Upper lobe of left lung (tissue), 4 donors: ENCODE measurements around the gene CORO7.

Experiments used
- POLR2A ChIP-seq, 4 donors: fragments of 450-650 bp; IDR thresholded peaks; one replicate each; pipeline ENCODE4 v1.5.1; 2016 to 2017; ENCODE audit warnings: antibody characterized with exemption in 4 of 4, mild to moderate bottlenecking in 2 of 4
- TF ChIP-seq, protein P1 (sequence below), 6 experiments: fragments of 450-650 bp in 4 of 6; fragments of 200-600 bp in 2 of 6; sonication (generic) in 2 of 6; IDR thresholded peaks; one replicate each; pipeline ENCODE4 v1.5.1; 2016 to 2019; ENCODE audit warnings: antibody characterized with exemption in 6 of 6

DNA sequence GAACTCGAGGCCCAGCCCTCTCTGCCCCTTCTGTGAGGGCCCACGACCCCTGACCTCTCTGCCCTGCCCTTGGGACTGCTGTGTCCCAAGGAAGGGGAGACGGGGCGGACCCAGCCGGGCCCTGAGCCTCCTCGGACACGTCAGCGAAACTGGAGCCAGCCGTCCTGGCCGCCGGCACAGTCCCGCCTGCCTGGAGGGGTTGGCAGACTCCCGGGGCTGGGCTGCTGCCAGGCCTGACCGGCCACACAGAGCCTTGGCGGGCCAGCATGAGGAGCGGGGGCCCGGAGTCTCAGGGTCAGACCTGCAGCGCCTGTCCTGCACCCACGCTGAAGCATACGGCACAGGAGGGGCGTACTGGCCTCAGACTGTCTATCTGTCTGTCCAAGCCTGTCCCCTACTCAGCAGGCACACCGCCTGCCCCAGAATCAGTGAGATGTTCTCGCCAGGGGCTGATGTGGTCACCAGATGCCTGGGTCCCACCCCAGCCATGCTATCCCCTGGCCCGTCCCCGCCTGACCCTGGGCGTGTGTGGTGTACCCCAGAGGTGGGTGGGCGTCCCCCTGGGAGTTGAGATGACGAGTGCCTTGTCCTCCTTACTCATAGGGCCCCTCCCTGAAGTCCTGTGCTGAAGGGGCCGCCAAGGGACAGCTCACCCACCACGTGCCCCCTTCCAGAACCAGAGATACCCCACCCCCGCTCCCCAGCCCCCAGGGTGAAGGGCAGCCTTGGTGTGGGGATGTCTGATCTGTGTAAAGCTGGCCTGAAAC lies 40.1 kb downstream of the CORO7 start:
- TF ChIP-seq, protein P1, sequence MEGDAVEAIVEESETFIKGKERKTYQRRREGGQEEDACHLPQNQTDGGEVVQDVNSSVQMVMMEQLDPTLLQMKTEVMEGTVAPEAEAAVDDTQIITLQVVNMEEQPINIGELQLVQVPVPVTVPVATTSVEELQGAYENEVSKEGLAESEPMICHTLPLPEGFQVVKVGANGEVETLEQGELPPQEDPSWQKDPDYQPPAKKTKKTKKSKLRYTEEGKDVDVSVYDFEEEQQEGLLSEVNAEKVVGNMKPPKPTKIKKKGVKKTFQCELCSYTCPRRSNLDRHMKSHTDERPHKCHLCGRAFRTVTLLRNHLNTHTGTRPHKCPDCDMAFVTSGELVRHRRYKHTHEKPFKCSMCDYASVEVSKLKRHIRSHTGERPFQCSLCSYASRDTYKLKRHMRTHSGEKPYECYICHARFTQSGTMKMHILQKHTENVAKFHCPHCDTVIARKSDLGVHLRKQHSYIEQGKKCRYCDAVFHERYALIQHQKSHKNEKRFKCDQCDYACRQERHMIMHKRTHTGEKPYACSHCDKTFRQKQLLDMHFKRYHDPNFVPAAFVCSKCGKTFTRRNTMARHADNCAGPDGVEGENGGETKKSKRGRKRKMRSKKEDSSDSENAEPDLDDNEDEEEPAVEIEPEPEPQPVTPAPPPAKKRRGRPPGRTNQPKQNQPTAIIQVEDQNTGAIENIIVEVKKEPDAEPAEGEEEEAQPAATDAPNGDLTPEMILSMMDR (IDR thresholded peaks at IDR 0.05) = no peak
- TF ChIP-seq POLR2A (IDR thresholded peaks at IDR 0.05) = no peak
